OCI-LY7 (cell line): ENCODE results near the gene TMEM151B. TPM values are rescaled to one million over a fixed set of nuclear protein-coding genes. Genes with fewer than 3 reads are reported as not detected.

ENCODE experiments used
- BruUV-seq: library from RNA; stranded (reverse); fragments of 400-500 nt; replicated peaks from 2 replicates; lab custom pipeline; 2021; lab: Mats Ljungman, UMichigan
- CTCF ChIA-PET: fragments of 300-600 bp; sonication (Branson Sonifier 250); formaldehyde crosslinking; loops from one replicate; lab custom pipeline; 2022; ENCODE audit warnings: antibody characterized with exemption; ENCODE audit not compliant: unreplicated experiment; lab: Charles Lee
- POLR2A ChIA-PET: fragments of 300-600 bp; sonication (Branson Sonifier 250); formaldehyde crosslinking; loops from one replicate; lab custom pipeline; 2022; ENCODE audit warnings: antibody characterized with exemption; lab: Charles Lee
- DNase-seq: peaks from one replicate; pipeline ENCODE4 v3.0.0-alpha.2; 2015; ENCODE audit warnings: low spot score
- H2AFZ ChIP-seq: fragments of 200-600 bp; sonication (generic), shearing (Covaris generic); 2 replicates; pipeline ENCODE4 v1.6.1; 2014; ENCODE audit warnings: mild to moderate bottlenecking, antibody characterized with exemption, low read length, moderate library complexity
- H3K27ac ChIP-seq: fragments of 200-600 bp; sonication (generic); 2 replicates; pipeline ENCODE4 v1.5.1; 2014; ENCODE audit warnings: mixed run types, low read depth, mild to moderate bottlenecking, moderate library complexity, low read length, inconsistent platforms; ENCODE audit not compliant: poor library complexity, severe bottlenecking
- H3K36me3 ChIP-seq: fragments of 200-600 bp; sonication (generic); 2 replicates; pipeline ENCODE4 v1.6.1; 2014; ENCODE audit warnings: mild to moderate bottlenecking, antibody characterized with exemption, low read length, moderate library complexity, mixed read lengths; ENCODE audit not compliant: insufficient read depth
- H3K4me1 ChIP-seq: fragments of 200-600 bp; sonication (generic); 2 replicates; pipeline ENCODE4 v1.5.1; 2014; ENCODE audit warnings: mild to moderate bottlenecking, low read length; ENCODE audit not compliant: insufficient read depth, poor library complexity, severe bottlenecking
- H3K4me2 ChIP-seq: fragments of 200-600 bp; sonication (generic); 2 replicates; pipeline ENCODE4 v1.6.1; 2014; ENCODE audit warnings: mild to moderate bottlenecking, low read length
- H3K4me3 ChIP-seq: fragments of 200-600 bp; sonication (generic); 2 replicates; pipeline ENCODE4 v1.5.1; 2014; ENCODE audit warnings: mild to moderate bottlenecking, low read depth, low read length; ENCODE audit not compliant: poor library complexity, severe bottlenecking
- H3K79me2 ChIP-seq: fragments of 200-600 bp; sonication (generic); 2 replicates; pipeline ENCODE4 v1.6.1; 2016; ENCODE audit warnings: low read depth, mild to moderate bottlenecking, low read length, moderate library complexity, mixed read lengths; ENCODE audit not compliant: insufficient read depth
- H3K9me2 ChIP-seq: fragments of 200-600 bp; sonication (generic); 2 replicates; pipeline ENCODE4 v1.6.1; 2016; ENCODE audit warnings: mild to moderate bottlenecking, low read length, mixed read lengths; ENCODE audit not compliant: insufficient read depth
- H3K9me3 ChIP-seq: fragments of 200-600 bp; sonication (generic); 2 replicates; pipeline ENCODE4 v1.6.1; 2014; ENCODE audit warnings: mild to moderate bottlenecking, mixed run types, low read length, mixed read lengths
- H4K20me1 ChIP-seq: fragments of 200-600 bp; sonication (generic); 2 replicates; pipeline ENCODE4 v1.6.1; 2014; ENCODE audit warnings: mild to moderate bottlenecking, antibody characterized with exemption, low read length, moderate library complexity, mixed read lengths; ENCODE audit not compliant: insufficient read depth
- EZH2phosphoT487 ChIP-seq: fragments of 200-600 bp; sonication (generic); IDR thresholded peaks from 2 replicates; pipeline ENCODE4 v1.6.1; 2018; ENCODE audit warnings: low read depth, borderline replicate concordance, mild to moderate bottlenecking, mixed run types, antibody characterized with exemption, low read length, moderate library complexity, mixed read lengths
- intact Hi-C: fragments of 100-400 bp; cut with micrococcal nuclease; formaldehyde crosslinking; loops from one replicate; pipeline ENCODE4 v1.10.0; 2022; ENCODE audit not compliant: unreplicated experiment
- total RNA-seq, 2 experiments: library from RNA; depleted of rRNA in 1 of 2; stranded (reverse); fragments of >200 nt in 1 of 2; shearing (Covaris generic) in 1 of 2; gene quantifications; 2 replicates each; pipeline ENCODE4 v1.2.3, GENCODE V29; 2014 to 2022
- TF ChIP-seq, protein P1 (sequence below): fragments of 200-600 bp; sonication (generic); conservative IDR thresholded peaks from 2 replicates; pipeline ENCODE4 v1.5.1; 2014; ENCODE audit warnings: mild to moderate bottlenecking, antibody characterized with exemption, low read length, moderate library complexity, mixed read lengths

The TMEM151B gene
- total RNA-seq, 2 experiments from 2014 or later, result 0.15 TPM; not detected in 1

DNA sequence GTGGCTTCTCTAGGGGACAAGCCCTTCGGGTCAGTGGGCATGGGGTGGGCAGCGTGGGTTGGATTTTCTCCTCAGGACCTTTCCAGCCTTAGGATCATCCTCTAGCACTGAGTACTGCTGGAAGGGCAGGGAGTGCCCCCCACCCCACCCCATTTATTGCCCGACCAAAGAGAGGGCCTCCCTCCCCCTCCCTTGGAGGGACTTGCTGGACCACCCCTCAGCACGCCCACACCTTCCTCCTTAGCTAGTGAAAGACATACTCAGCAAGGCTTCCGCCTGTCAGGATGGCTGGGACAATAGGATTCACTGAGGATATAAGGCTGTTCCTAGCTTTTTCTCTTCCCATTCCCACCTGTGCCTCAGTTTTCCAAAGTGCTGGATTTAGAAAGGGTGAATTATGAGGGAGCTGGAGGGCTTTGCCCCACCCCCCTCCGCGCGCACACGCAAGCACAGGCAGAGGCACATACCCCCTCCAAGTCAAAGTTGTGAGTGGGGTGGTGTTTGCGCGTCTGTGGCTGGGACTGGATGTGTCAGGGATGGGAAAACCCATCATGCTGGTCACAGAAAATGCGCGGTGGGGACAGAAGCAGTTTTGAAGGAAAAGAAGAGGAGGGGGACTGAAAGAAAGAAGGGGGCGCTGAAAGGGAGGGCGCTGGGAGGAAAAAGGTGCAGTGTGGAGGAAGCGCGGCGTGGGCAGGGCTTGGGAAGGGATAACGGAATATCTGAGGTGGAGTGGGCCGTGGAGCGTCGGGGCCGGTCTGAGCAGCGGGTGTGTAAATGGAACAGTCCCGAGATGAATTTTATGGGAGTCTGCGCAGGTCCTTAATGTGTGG lies 47.5 kb upstream of the TMEM151B start:
- TF ChIP-seq, protein P1, sequence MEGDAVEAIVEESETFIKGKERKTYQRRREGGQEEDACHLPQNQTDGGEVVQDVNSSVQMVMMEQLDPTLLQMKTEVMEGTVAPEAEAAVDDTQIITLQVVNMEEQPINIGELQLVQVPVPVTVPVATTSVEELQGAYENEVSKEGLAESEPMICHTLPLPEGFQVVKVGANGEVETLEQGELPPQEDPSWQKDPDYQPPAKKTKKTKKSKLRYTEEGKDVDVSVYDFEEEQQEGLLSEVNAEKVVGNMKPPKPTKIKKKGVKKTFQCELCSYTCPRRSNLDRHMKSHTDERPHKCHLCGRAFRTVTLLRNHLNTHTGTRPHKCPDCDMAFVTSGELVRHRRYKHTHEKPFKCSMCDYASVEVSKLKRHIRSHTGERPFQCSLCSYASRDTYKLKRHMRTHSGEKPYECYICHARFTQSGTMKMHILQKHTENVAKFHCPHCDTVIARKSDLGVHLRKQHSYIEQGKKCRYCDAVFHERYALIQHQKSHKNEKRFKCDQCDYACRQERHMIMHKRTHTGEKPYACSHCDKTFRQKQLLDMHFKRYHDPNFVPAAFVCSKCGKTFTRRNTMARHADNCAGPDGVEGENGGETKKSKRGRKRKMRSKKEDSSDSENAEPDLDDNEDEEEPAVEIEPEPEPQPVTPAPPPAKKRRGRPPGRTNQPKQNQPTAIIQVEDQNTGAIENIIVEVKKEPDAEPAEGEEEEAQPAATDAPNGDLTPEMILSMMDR, result no peak
- TF ChIP-seq EZH2phosphoT487, result no peak
- Histone ChIP-seq H4K20me1 (peaks cover 10% of the 10 kb centered on the region), H3K4me3 (peak overlapping the region; percentile 83), H3K9me3 (no peaks in the 10 kb centered on the region), H3K4me2 (peak overlapping the region; percentile 69), H3K27ac (no peak overlapping the region), H3K79me2 (peaks cover 27% of the 10 kb centered on the region), H3K9me2 (no peaks in the 10 kb centered on the region), H2AFZ (peak overlapping the region; percentile 63), H3K4me1 (peaks cover 72% of the 10 kb centered on the region), H3K36me3 (peaks cover 5% of the 10 kb centered on the region; the same call in 1 of the 2 replicates)
- POLR2A ChIA-PET, result interaction anchor here (0.6 to 3.9 kb wide), 3 partner anchors 12 to 1120 kb away, joined by 4 to 15 read pairs (median 4); no protein-coding TSS in a partner anchor
- no TSS peak for BruUV-seq
- no peak for DNase-seq
- intact Hi-C loops, result loop anchor here (1.0 to 10.0 kb wide), 4 partner anchors 15 to 518 kb away; partner anchors contain the start of genes HSP90AB1 and VEGFA
- CTCF ChIA-PET, result interaction anchor here (1.0 kb wide), 1 partner anchor 23 kb away, joined by 3 read pairs; no protein-coding TSS in a partner anchor

DNA sequence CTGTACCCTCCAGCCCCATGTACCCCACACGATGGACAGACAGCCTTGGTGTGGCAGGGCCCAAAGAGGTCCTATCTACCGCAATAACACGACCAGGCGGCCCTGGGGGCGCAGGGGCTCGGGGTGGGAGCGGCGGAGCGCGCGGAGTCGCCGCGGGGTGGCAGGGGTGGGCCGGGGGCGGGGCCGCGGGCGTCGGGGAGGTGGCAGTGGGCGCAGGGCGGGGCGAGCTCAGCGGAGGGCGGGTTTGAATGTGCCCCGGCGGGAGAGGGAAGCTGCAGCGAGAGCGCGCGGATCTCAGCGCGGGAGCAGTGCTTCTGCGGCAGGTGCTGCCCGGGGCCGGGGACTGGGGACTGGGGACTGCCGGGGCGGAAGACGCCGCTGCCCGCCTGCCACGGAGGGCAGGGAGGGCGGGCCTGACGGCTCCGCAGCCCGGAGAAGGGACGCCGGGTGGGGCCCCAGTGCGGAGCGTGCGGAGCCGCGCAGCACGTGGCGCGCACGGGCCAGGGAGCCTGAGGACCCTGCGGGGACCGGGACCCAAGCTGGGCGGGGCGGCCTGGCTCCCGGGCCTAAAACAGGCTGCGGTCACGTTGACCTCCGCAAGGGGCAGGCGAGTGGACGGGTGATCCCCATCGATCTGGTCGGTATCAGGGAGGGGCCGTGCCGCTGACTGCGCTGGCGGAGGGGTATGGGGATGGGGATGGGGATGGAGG lies 46.8 kb upstream of the TMEM151B start, which contains the start of gene SLC29A1:
Gene SLC29A1 (plus strand): TSS at position 277 of the 710 bp plus-strand sequence. CDS start 3,719 bp downstream, outside the sequence.
- Histone ChIP-seq H3K9me2 (no peaks in the 10 kb centered on the region), H3K79me2 (peaks cover 27% of the 10 kb centered on the region), H3K4me1 (peaks cover 65% of the 10 kb centered on the region), H3K27ac (peak within 1 kb of the TSS; percentile 71), H3K36me3 (peaks cover 12% of the 10 kb centered on the region), H3K4me2 (peak within 1 kb of the TSS; percentile 99), H2AFZ (peak within 1 kb of the TSS; percentile 67), H4K20me1 (peaks cover 10% of the 10 kb centered on the region), H3K4me3 (peak within 1 kb of the TSS; percentile 83), H3K9me3 (no peaks in the 10 kb centered on the region)
- BruUV-seq, result no TSS peak
- ChIA-PET CTCF (interaction anchor here (0.9 to 2.5 kb wide), 5 partner anchors 12 to 33 kb away, joined by 3 to 15 read pairs (median 4); no protein-coding TSS in a partner anchor), POLR2A (interaction anchor here (0.6 to 3.9 kb wide), 8 partner anchors 9 to 129 kb away, joined by 3 to 15 read pairs (median 4); no protein-coding TSS in a partner anchor)
- no peak for TF ChIP-seq EZH2phosphoT487
- TF ChIP-seq, protein P1, result no peak
- intact Hi-C loops, result loop anchor here (1.0 to 10.0 kb wide), 5 partner anchors 14 to 519 kb away; partner anchors contain the start of genes HSP90AB1, NFKBIE and VEGFA
- DNase-seq, result peak; percentile 91
